Stimulated activated CD4-positive, alpha-beta T cell treated with anti-CD3 and anti-CD28 coated beads, TNF-alpha, amount 100 ng/mL, for 24 hours (primary cell): ENCODE data around the gene RPTOR.
"Not testable (repeated sequence)": the region's sequence is repeated elsewhere in the genome, so short reads cannot be mapped to it uniquely, and the experiment has no call there.

Experiments
- DNase-seq, 3 experiments: peaks; one replicate each; pipeline ENCODE4 v3.0.0-alpha.2; 2020; ENCODE audit warnings: low read depth in 3 of 3

Gene RPTOR

DNA sequence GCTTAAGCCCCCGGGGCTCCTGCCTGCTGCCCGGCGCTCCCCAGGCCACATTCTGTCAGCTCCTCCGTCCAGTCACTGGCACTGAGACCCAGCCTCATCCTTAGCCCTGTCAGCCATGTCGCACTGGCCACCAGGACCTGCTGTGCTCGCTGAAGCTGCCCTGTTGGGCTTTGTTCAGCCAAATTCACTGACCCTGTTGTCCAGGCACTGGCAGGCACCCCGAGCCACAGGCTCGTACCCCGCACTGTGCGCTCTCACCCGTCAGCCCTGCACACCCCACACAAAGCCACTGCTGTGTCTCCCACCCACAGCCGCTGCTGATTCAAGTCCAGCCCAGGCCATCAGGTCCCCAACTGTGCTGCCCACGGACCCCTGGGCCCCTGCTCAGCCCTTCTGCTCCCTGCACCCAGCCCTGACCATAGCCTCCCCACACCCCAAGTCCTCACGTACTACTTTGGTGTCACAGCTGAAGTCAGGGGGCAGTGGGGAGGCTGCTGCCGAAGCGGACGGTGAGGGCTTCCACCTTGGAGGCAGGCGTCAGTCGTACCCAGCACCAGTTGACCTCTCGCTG lies 315.5 kb downstream of the RPTOR start:
- DNase-seq: no peak

DNA sequence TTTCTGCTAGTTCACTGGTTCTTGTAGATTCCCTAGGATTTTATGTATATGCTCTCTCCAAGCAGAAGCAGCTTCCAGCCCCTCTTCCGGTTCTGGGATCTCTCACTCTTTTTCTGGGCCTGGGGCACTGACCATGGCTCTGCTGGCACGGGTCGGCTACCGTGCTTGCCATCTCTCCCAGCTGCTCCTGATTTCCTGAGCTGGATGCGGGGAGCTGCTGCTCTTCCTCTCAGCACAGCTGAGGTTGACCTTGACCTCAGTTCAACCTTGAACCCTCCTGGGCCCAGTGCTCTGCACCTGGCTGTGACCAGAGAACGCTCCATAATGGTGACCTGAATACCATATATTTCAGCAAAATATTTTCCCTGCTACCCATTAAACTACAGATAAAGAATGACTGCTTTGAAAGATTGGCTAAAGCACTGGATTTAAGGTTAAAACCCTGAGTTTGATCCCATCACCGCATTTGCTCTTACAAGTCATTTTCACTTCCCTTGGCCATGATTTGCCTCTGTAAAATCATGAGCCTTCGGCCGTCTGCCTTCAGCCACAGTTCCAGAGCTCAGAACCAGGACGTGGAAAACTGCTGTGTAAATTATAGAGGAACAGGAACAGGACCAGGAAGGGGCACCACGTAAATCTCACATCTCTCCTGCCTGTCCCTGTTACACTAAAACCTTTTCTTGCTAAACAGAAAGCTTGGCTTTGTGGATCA lies 316.2 kb downstream of the RPTOR start:
- no peak for DNase-seq

- no peak for DNase-seq
Measured at GRCh38 chr17:80861418-80861815, 316.8 kb downstream of the RPTOR start.

DNA sequence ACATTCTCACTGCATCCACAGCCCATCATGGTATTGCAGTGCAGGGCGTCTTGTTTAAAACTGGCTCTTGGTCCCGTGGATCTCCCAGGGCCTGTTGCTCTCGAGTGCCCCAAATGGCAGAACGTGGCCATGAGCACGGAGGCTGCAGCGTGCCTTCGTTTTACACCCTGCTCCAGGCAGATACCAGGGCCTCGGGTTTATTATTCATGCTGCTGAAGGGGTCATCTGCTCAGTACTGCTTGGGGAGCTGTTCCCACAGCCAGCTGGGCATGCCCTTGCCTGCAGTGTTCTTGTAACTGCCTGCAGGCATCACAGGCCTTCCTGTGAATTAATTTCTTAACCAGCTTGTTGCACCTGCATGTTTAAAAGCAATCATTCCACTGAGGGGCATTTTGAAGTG lies 317.3 kb downstream of the RPTOR start:
- DNase-seq: peak in 2 of 3 experiments; percentile 36 to 64

DNA sequence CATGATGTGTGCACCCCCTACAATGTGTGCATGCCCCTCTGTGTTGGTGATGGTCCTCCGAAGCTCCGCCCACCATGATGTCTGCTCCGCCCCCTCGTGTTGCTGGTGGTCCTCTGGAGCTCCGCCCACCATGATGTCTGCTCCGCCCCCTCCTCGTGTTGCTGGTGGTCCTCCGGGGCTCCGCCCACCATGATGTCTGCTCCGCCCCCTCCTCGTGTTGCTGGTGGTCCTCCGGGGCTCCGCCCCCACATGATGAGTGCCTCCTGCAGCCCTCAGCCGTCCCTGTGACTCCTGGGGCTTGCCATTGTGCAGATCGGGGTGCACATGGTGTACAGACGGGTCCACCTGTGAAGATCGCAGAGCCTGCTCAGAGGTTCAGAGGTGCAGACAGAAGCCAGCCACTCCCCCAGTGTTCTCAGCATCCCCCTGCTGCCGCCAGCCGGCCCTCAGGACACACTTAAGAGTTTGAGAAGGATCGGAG lies 317.9 kb downstream of the RPTOR start:
- DNase-seq: no peak

- DNase-seq: no peak
Measured at GRCh38 chr17:80862978-80863377, 318.3 kb downstream of the RPTOR start.

DNA sequence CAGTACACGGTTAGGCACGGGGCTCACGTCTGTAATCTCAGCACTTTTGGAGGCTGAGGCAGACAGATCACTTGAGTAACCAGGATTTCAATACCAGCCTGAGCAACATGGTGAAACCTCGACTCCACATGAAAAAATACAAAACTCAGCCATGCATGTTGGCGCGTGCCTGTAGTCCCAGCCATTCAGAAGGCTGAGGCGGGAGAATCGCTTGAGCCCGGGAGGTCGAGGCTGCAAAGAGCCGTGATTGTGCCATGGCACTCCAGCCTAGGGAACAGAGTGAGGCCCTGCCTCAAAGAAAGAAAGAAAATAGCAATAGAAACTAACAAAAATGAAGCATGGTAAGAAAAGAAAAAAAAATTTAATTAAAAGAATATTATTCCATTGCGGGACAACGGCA lies 319.0 kb downstream of the RPTOR start:
- DNase-seq: no peak

GRCh38 chr17:80864751-80865150 lies 320.1 kb downstream of the RPTOR start:
- DNase-seq: no peak

GRCh38 chr17:80866050-80866793 lies 321.6 kb downstream of the RPTOR start:
- peak in 2 of 3 experiments; percentile 50 to 77 for DNase-seq

DNA sequence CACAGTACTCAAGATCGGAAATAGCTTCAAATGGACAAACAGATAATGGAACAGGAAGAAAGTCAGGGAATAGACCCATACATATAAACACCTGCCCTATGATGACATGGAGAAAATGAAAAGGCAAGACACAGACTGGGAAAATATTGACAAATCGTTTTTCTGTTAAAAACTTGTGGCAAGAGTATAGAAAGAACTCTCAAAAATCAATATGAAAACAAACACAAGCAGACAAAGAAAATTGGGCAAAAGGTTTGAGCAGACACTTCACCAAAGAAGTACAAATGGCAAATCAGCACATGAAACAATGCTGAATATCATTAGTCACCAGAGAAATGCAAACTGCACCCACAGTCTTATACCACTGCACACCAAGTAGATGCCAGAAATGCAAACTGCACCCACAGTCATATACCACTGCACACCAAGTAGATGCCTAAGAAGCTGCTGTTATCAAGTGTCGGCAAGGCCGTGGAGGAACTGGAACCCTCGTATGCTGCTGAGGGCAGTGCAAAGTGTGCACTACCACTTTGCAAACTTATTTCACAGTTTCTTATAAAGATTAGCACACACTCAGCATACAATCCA lies 323.5 kb downstream of the RPTOR start:
- DNase-seq: no peak

DNA sequence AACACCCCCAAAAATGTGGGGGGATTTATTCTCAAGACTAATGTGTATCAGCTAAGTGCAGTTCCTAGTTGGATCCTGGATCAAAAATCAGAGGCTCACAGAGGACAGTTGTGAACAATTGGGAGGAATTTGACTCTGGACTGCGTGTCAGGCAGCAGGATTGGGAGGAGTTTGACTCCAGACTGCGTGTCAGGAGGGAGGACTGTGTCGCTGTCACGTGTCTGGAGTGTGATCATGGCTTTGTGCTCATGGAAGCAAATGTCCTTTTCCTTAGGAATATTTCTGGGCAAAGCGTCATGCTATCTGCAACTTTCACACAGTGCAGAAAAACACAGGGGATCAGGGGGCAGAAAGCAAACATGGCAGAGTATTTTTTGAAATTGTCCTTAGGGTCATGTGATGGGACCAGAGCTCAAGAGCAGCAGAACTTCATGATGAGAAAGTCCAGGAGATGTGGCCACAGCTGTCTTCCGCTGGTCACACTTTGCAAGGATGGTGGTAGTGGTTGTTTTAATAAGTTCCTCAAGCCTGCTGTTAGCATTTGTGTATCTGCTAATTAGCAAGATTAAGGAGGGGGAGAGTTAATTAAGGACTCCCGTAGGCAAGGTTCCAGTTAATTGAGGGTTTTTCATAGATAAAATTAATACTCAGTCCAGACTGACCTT lies 325.0 kb downstream of the RPTOR start:
- DNase-seq: no peak

DNA sequence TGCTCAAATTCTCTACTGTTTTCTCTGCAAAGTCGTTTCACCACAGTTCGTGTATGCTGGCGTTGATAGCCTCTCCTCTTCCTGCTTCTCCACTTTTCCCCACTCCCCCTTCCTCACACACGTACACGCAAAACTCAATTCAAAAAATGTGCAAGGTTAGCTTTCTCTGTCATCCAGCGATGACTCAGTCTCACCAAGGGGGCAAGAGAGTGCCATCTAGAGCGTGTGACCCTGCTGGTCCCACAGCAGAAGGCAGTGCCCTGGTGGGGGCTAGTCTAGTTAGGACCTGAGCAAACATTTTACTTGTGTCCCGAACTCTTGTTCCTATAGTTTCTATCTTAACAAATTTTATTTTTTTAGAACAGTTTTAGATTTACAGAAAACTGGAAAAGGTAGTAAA lies 325.8 kb downstream of the RPTOR start:
- DNase-seq: no peak

GRCh38 chr17:80871341-80871740 lies 326.7 kb downstream of the RPTOR start:
- DNase-seq: no peak

GRCh38 chr17:80872001-80872500 lies 327.4 kb downstream of the RPTOR start:
- DNase-seq: no peak

DNA sequence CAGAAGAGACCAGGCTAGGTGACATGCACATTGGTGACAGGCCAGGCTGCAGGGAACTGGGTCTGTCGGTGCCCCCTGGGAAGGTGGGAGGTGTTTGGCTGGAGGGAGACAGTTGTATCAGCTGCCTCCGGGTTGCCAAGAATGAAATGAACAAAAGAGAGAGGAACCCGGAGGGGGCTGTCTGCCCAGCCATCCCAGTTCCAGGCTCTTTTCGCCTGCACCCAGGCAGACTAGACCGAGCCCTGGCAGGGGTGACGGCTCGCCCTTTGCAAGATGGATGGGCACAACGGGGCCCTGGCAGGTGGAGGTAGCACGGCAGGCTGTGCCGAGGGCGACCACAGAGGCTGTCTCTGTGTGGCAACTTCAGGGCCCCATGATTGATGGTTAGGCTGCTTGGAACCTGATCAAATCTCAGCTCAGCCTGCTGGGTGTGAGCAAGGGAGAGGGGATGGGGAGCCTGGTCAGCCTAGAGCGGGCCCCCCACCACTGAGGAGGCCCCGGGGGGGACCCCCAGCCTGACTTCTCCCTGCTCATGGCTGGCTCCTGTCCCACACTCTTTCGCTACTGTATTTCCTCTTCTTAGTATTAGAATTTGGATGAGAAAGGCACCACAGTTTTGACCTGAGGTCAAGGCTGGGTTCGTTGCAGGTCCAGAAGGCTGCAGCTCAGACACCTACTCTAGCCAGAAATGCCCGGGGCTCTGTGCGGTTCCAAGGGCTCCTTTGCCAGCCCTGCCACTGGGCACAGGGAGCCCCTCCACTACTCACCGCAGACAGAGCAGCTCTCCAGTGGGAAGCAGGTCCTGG lies 328.1 kb downstream of the RPTOR start:
- DNase-seq: no peak

DNA sequence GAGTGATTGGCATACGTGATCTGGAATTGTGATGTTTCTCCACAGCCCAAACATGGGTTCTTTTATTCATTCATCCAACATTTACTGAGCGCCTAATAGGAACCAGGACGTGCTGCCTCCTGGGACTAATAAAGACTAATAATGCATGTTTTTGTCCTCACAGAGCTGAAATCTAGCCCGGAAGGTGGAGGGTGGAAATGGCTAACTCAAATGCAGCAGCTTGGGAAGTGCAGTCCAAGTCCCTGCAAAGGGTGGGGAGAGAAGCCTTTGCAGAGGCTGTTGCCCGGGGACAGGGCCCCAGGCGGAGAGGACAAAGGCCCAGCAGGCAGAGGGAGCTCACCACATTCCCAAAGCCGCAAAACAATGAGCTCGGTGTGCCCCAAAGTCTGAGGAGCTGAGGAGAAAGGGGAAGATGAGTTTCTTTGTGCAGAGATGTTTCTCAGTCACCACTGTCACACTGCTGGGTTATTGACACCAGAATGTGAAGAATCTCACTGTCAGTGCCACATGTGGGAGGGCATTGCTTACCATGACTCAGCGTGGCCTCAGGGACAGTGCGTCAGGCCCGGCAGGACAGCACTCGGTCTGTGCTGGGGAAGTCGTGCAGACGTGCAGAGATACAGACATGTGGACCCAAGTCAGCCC lies 328.8 kb downstream of the RPTOR start:
- no peak for DNase-seq

DNA sequence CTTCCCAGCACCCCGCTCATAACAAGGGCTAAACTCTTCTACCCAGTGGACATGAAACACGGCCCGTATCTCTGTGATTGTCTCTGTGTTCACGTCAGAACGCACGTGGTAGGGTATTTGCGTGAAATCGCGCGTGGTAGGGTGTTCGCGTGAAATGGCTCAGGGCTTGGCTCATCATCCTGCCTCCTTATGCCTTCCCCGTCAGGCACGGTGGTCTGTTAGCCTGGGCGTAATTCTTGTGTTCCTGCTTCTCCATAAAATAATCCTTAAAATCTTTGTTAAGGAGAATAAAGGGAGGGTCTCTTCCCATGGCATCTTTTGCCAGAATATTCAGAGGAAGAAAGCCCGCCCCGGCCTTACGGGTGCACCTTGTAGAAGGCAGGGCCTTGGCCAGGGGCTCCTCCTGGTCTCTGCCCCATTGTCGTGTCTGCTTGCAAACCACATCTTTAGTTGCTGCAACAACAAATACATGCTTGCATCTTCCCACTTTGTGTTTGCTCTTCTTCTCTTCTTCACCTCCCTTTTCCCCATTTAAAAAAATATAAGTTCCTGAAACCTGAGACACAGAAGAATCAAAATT lies 330.3 kb downstream of the RPTOR start:
- DNase-seq: no peak

DNA sequence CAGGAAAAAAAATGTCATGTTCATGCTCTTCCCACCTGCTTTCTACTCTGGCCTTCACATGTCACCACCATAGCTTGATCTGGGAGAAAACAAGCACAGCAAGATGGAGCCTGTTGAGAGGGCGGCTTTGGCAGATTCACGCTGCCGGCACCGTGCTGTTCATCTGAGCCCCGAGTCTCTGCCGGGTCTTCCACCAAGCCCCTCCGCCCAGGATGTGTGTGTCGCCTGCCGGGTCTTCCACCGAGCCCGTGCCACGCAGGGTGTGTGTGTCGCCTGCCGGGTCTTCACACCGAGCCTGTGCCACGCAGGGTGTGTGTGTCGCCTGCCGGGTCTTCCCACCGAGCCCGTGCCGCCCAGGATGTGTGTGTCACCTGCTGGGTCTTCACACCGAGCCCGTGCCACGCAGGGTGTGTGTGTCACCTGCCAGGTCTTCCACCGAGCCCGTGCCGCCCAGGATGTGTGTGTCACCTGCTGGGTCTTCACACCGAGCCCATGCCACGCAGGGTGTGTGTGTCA lies 330.9 kb downstream of the RPTOR start:
- DNase-seq: not testable (repeated sequence)

GRCh38 chr17:80876456-80876949 lies 331.9 kb downstream of the RPTOR start:
- not testable (repeated sequence) for DNase-seq
